HG02588 (cell line): Measurements from ENCODE around the gene RPS6KL1.

Source experiments
- ATAC-seq: cut with Tn5 transposase; IDR thresholded peaks from one replicate; pipeline ENCODE4 v1.9.1; 2021; ENCODE audit warnings: mild to moderate bottlenecking, moderate library complexity; ENCODE audit not compliant: unreplicated experiment

Gene RPS6KL1

GRCh38 chr14:74861734-74862090 lies 61.3 kb downstream of the RPS6KL1 start:
- no peak for ATAC-seq

- peak; percentile 50 for ATAC-seq
Measured at GRCh38 chr14:74860899-74861733, 61.9 kb downstream of the RPS6KL1 start.

- ATAC-seq = no peak
Measured at GRCh38 chr14:74859757-74860552, 63.1 kb downstream of the RPS6KL1 start.

- no peak for ATAC-seq
Measured at GRCh38 chr14:74858022-74858421, 65.0 kb downstream of the RPS6KL1 start.

- no peak for ATAC-seq
Measured at GRCh38 chr14:74856366-74856765, 66.7 kb downstream of the RPS6KL1 start.

GRCh38 chr14:74855945-74856344 lies 67.1 kb downstream of the RPS6KL1 start:
- ATAC-seq = no peak

- no peak for ATAC-seq
Measured at GRCh38 chr14:74855021-74855420, 68.0 kb downstream of the RPS6KL1 start.
